ENCODE data around the gene NUDT16L1. TPM values are rescaled to one million over a fixed set of nuclear protein-coding genes. Genes with fewer than 3 reads are reported as not detected.

The NUDT16L1 gene
- polyA plus RNA-seq, 1 of the 3 experiments (the other 2 are of a cell fraction) = 45.8 TPM

DNA sequence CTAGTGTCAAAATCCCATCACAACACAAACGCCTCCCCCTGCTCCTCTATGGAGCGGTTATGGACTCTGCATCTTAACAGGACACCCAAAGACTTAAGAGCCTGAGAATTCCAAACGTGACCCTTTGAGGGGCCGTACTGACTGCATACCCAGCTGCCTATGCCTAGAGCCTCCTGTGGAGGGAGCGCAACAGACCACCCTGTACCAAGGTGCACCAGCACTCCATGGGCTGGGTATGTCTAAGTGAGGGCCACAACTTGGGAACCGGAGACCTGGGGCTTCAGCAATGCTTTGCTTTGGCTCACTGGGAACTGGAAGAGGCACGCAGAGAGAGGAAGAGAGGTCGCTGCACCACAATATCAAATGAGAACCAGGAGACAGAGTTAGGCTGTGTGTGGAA is 35.3 kb downstream of the NUDT16L1 start:
- Histone ChIP-seq H3K9me2 (no peaks in the 10 kb centered on the region), H4K20me1 (ENCODE audit: insufficient read depth) (no peaks in the 10 kb centered on the region), H3F3A (replicated peaks; ENCODE audit: insufficient read depth) (no peaks in the 10 kb centered on the region), H3K27ac (ENCODE audit: low read depth in 2 of 2, low read length in 1 of 2) (no peak overlapping the region), H3K4me2 (no peak overlapping the region), H3K79me2 (ENCODE audit: insufficient read depth) (peaks cover 57% of the 10 kb centered on the region), H3K4me1 (ENCODE audit: control insufficient read depth in 1 of 2, insufficient read depth in 2 of 2, low read depth in 1 of 2, low read length in 1 of 2) (peaks cover 0 to 3% of the 10 kb centered on the region in 2 experiments; a peak in 1 of 4 replicates), H3K9ac (no peak overlapping the region), H3K36me3 (replicated peaks in 1 of 2; ENCODE audit: control insufficient read depth in 1 of 2, insufficient read depth in 2 of 2, low read length in 1 of 2) (peaks cover 23 to 59% of the 10 kb centered on the region in 2 experiments), H3K27me3 (ENCODE audit: insufficient read depth) (no peaks in the 10 kb centered on the region), H3K4me3 (ENCODE audit: low read depth in 2 of 2, low read length in 1 of 2) (no peak overlapping the region), H2AFZ (ENCODE audit: low read depth) (no peak overlapping the region), H3K9me3 (no peaks in the 10 kb centered on the region)
- 94% methylated on average over 7 of the region's 8 CpGs for WGBS (ENCODE audit: low lambda C conversion rate)
- POLR2A ChIA-PET = no interaction called here
- TF ChIP-seq MEF2A (IDR thresholded peaks at IDR 0.05; ENCODE audit: borderline replicate concordance, low read depth) (no peak), EZH2phosphoT487 (IDR thresholded peaks at IDR 0.05; ENCODE audit: borderline replicate concordance, low read depth) (no peak), TCF12 (IDR thresholded peaks at IDR 0.05) (no peak), USF2 (IDR thresholded peaks at IDR 0.05; ENCODE audit: borderline replicate concordance, low read depth, low read length) (no peak), SMC3 (IDR thresholded peaks at IDR 0.05; ENCODE audit: low read depth, low read length) (no peak), TEAD4 (IDR thresholded peaks at IDR 0.05; ENCODE audit: borderline replicate concordance, insufficient read depth) (no peak), RAD21 (IDR thresholded peaks at IDR 0.05; ENCODE audit: low read length) (no peak), YY1 (IDR thresholded peaks at IDR 0.05; ENCODE audit: low read depth) (no peak)
- TF ChIP-seq, protein P1, sequence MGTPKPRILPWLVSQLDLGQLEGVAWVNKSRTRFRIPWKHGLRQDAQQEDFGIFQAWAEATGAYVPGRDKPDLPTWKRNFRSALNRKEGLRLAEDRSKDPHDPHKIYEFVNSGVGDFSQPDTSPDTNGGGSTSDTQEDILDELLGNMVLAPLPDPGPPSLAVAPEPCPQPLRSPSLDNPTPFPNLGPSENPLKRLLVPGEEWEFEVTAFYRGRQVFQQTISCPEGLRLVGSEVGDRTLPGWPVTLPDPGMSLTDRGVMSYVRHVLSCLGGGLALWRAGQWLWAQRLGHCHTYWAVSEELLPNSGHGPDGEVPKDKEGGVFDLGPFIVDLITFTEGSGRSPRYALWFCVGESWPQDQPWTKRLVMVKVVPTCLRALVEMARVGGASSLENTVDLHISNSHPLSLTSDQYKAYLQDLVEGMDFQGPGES (IDR thresholded peaks at IDR 0.05; ENCODE audit: low read depth, low read length) = no peak
- TF ChIP-seq, protein P2, sequence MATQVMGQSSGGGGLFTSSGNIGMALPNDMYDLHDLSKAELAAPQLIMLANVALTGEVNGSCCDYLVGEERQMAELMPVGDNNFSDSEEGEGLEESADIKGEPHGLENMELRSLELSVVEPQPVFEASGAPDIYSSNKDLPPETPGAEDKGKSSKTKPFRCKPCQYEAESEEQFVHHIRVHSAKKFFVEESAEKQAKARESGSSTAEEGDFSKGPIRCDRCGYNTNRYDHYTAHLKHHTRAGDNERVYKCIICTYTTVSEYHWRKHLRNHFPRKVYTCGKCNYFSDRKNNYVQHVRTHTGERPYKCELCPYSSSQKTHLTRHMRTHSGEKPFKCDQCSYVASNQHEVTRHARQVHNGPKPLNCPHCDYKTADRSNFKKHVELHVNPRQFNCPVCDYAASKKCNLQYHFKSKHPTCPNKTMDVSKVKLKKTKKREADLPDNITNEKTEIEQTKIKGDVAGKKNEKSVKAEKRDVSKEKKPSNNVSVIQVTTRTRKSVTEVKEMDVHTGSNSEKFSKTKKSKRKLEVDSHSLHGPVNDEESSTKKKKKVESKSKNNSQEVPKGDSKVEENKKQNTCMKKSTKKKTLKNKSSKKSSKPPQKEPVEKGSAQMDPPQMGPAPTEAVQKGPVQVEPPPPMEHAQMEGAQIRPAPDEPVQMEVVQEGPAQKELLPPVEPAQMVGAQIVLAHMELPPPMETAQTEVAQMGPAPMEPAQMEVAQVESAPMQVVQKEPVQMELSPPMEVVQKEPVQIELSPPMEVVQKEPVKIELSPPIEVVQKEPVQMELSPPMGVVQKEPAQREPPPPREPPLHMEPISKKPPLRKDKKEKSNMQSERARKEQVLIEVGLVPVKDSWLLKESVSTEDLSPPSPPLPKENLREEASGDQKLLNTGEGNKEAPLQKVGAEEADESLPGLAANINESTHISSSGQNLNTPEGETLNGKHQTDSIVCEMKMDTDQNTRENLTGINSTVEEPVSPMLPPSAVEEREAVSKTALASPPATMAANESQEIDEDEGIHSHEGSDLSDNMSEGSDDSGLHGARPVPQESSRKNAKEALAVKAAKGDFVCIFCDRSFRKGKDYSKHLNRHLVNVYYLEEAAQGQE (IDR thresholded peaks at IDR 0.05; ENCODE audit: low read depth, low read length) = no peak
- TF ChIP-seq, protein P3, sequence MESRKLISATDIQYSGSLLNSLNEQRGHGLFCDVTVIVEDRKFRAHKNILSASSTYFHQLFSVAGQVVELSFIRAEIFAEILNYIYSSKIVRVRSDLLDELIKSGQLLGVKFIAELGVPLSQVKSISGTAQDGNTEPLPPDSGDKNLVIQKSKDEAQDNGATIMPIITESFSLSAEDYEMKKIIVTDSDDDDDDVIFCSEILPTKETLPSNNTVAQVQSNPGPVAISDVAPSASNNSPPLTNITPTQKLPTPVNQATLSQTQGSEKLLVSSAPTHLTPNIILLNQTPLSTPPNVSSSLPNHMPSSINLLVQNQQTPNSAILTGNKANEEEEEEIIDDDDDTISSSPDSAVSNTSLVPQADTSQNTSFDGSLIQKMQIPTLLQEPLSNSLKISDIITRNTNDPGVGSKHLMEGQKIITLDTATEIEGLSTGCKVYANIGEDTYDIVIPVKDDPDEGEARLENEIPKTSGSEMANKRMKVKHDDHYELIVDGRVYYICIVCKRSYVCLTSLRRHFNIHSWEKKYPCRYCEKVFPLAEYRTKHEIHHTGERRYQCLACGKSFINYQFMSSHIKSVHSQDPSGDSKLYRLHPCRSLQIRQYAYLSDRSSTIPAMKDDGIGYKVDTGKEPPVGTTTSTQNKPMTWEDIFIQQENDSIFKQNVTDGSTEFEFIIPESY (IDR thresholded peaks at IDR 0.05; ENCODE audit: borderline replicate concordance, low read depth) = no peak
- DNase-seq = no peak
- CTCF ChIA-PET = interaction anchor here (1.9 kb wide), 1 partner anchor 227 kb away, joined by 6 read pairs; no protein-coding TSS in a partner anchor
